Measurements from ENCODE around the gene CTSV.
"Not testable (repeated sequence)": the region's sequence is repeated elsewhere in the genome, so short reads cannot be mapped to it uniquely, and the experiment has no call there.

Gene CTSV

GRCh38 chr9:97052735-97053134 lies 13.8 kb upstream of the CTSV start:
- no peak overlapping the region for H3K27ac ChIP-seq
- no peaks in the 10 kb centered on the region for H3K4me1 ChIP-seq (ENCODE audit: control insufficient read depth in 1 of 2, insufficient read depth in 1 of 2, low read depth in 1 of 2, low read length in 1 of 2)
- H3K36me3 ChIP-seq, result no peaks in the 10 kb centered on the region
- no peak overlapping the region for H3K4me3 ChIP-seq (ENCODE audit: low read depth in 1 of 2, low read length in 1 of 2)
- peaks cover 79% of the 10 kb centered on the region for H3K27me3 ChIP-seq
- H3K9me3 ChIP-seq, result no peaks in the 10 kb centered on the region
- TF ChIP-seq CTCF (IDR thresholded peaks at IDR 0.05), result no peak

- no peaks in the 10 kb centered on the region for H3K36me3 ChIP-seq
- H3K4me1 ChIP-seq (ENCODE audit: control insufficient read depth in 1 of 2, insufficient read depth in 1 of 2, low read depth in 1 of 2, low read length in 1 of 2), result no peaks in the 10 kb centered on the region
- H3K27ac ChIP-seq, result no peak overlapping the region
- H3K4me3 ChIP-seq (ENCODE audit: low read depth in 1 of 2, low read length in 1 of 2), result no peak overlapping the region
- peaks cover 93% of the 10 kb centered on the region for H3K27me3 ChIP-seq
- H3K9me3 ChIP-seq, result no peaks in the 10 kb centered on the region
- no peak for TF ChIP-seq CTCF (IDR thresholded peaks at IDR 0.05)
Observed at GRCh38 chr9:97046228-97046627, 7.3 kb upstream of the CTSV start.

GRCh38 chr9:97045300-97045699 lies 6.4 kb upstream of the CTSV start:
- Histone ChIP-seq H3K4me1 (ENCODE audit: control insufficient read depth in 1 of 2, insufficient read depth in 1 of 2, low read depth in 1 of 2, low read length in 1 of 2) (no peaks in the 10 kb centered on the region), H3K9me3 (no peaks in the 10 kb centered on the region), H3K36me3 (no peaks in the 10 kb centered on the region), H3K27ac (no peak overlapping the region), H3K27me3 (peaks cover 93% of the 10 kb centered on the region), H3K4me3 (ENCODE audit: low read depth in 1 of 2, low read length in 1 of 2) (no peak overlapping the region)
- TF ChIP-seq CTCF (IDR thresholded peaks at IDR 0.05), result no peak

- no peaks in the 10 kb centered on the region for H3K9me3 ChIP-seq
- TF ChIP-seq CTCF (IDR thresholded peaks at IDR 0.05), result no peak
- H3K4me3 ChIP-seq (ENCODE audit: low read depth in 1 of 2, low read length in 1 of 2), result no peak overlapping the region
- peaks cover 11% of the 10 kb centered on the region in 2 experiments for H3K4me1 ChIP-seq (ENCODE audit: control insufficient read depth in 1 of 2, insufficient read depth in 1 of 2, low read depth in 1 of 2, low read length in 1 of 2)
- H3K27me3 ChIP-seq, result peaks cover 97% of the 10 kb centered on the region
- H3K36me3 ChIP-seq, result no peaks in the 10 kb centered on the region
- no peak overlapping the region for H3K27ac ChIP-seq
Observed at GRCh38 chr9:97041898-97042297, 3.0 kb upstream of the CTSV start.

- Histone ChIP-seq H3K27ac (no peak overlapping the region), H3K4me3 (ENCODE audit: low read depth in 1 of 2, low read length in 1 of 2) (peak overlapping the region; percentile 63 to 68), H3K4me1 (ENCODE audit: control insufficient read depth in 1 of 2, insufficient read depth in 1 of 2, low read depth in 1 of 2, low read length in 1 of 2) (peaks cover 11% of the 10 kb centered on the region in 2 experiments), H3K27me3 (peaks cover 98% of the 10 kb centered on the region), H3K36me3 (no peaks in the 10 kb centered on the region), H3K9me3 (no peaks in the 10 kb centered on the region)
- no peak for TF ChIP-seq CTCF (IDR thresholded peaks at IDR 0.05)
Observed at GRCh38 chr9:97039514-97039860, 545 bp upstream of the CTSV start.

- H3K9me3 ChIP-seq, result not testable (repeated sequence)
Observed at GRCh38 chr9:97023505-97023904, 15.4 kb downstream of the CTSV start.

GRCh38 chr9:97013151-97014132 lies 25.5 kb downstream of the CTSV start:
- H3K4me1 ChIP-seq (ENCODE audit: control insufficient read depth in 1 of 2, insufficient read depth in 1 of 2, low read depth in 1 of 2, low read length in 1 of 2), result peaks cover 9 to 14% of the 10 kb centered on the region in 2 experiments
- peaks cover 29% of the 10 kb centered on the region for H3K27me3 ChIP-seq
- not testable (repeated sequence) for H3K9me3 ChIP-seq, H3K36me3 ChIP-seq
- H3K27ac ChIP-seq, result peak overlapping the region; percentile 81
- peak overlapping the region; percentile 65 to 67 for H3K4me3 ChIP-seq (ENCODE audit: low read depth in 1 of 2, low read length in 1 of 2)

More at GRCh38 chr9:97023505-97023904, 15.4 kb downstream of the CTSV start:
- not testable (repeated sequence) for H3K4me1 ChIP-seq (ENCODE audit: control insufficient read depth in 1 of 2, insufficient read depth in 1 of 2, low read depth in 1 of 2, low read length in 1 of 2); H3K27me3 ChIP-seq; H3K36me3 ChIP-seq; H3K4me3 ChIP-seq (ENCODE audit: low read depth in 1 of 2, low read length in 1 of 2); H3K27ac ChIP-seq

GRCh38 chr9:97012617-97013016 lies 26.3 kb downstream of the CTSV start:
- not testable (repeated sequence) for H3K9me3 ChIP-seq, H3K36me3 ChIP-seq
- peaks cover 22% of the 10 kb centered on the region for H3K27me3 ChIP-seq
- peak overlapping the region; percentile 81 for H3K27ac ChIP-seq
- peak overlapping the region; percentile 65 to 67 for H3K4me3 ChIP-seq (ENCODE audit: low read depth in 1 of 2, low read length in 1 of 2)
- peaks cover 14 to 20% of the 10 kb centered on the region in 2 experiments for H3K4me1 ChIP-seq (ENCODE audit: control insufficient read depth in 1 of 2, insufficient read depth in 1 of 2, low read depth in 1 of 2, low read length in 1 of 2)

- not testable (repeated sequence) for H3K4me3 ChIP-seq (ENCODE audit: low read depth in 1 of 2, low read length in 1 of 2); H3K9me3 ChIP-seq; H3K36me3 ChIP-seq; H3K27me3 ChIP-seq
- Histone ChIP-seq H3K27ac (peak overlapping the region; percentile 58), H3K4me1 (ENCODE audit: control insufficient read depth in 1 of 2, insufficient read depth in 1 of 2, low read depth in 1 of 2, low read length in 1 of 2) (peaks cover 40 to 43% of the 10 kb centered on the region in 2 experiments)
Observed at GRCh38 chr9:97002195-97002594, 36.7 kb downstream of the CTSV start.
